GM12878 (cell line): ENCODE results near the gene CD34. TPM values are rescaled to one million over a fixed set of nuclear protein-coding genes. Genes with fewer than 3 reads are reported as not detected.

Source experiments
- HDGF ChIP-seq: fragments of 450-650 bp; IDR thresholded peaks from 2 replicates; pipeline ENCODE4 v1.6.1; 2016; ENCODE audit warnings: antibody characterized with exemption
- SP1 ChIP-seq: IDR thresholded peaks from one replicate; pipeline ENCODE4 v1.6.1; 2011; ENCODE audit warnings: low read depth, low read length
- polyA plus RNA-seq, 11 experiments: library from polyadenylated mRNA; depleted of rRNA in 4 of 11; unstranded in 6 of 11; stranded (reverse) in 5 of 11; fragments of >200 nt; fragmentation: Nextera tagmentation in 4 of 11; fragmentation: Illumina TruSeq in 1 of 11; extraction: Ambion mirVana in 4 of 11; extraction: Trizol in 1 of 11; gene quantifications; 1 replicate in 1 of 11; 2 replicates in 10 of 11; pipeline versions ENCODE4 v1.2.1 to v1.2.3, GENCODE V29; 2011 to 2016; ENCODE audit warnings: inconsistent platforms in 2 of 11, missing spikeins in 2 of 11, low read depth in 1 of 11
- total RNA-seq, 4 experiments: library from RNA; depleted of rRNA in 3 of 4; stranded (reverse); fragments of >200 nt in 3 of 4; fragmentation: Illumina TruSeq in 1 of 4; extraction: Trizol in 1 of 4; gene quantifications; 2 replicates each; pipeline versions ENCODE4 v1.2.1 to v1.2.3, GENCODE V29; 2013 to 2021
- TF ChIP-seq, protein P1 (sequence below): IDR thresholded peaks from 2 replicates; pipeline ENCODE4 v1.6.1; 2012; ENCODE audit warnings: improper control_type of control experiment, low read depth, low read length; ENCODE audit not compliant: insufficient replicate concordance
- TF ChIP-seq, protein P2 (sequence below): fragments of 450-650 bp; IDR thresholded peaks from 2 replicates; pipeline ENCODE4 v1.6.1; 2017; ENCODE audit warnings: mild to moderate bottlenecking, moderate library complexity

Gene CD34
- total and polyA plus RNA-seq, 10 of the 15 experiments (the other 5 are each of a cell fraction or from before 2014, with no cell fraction given) = under 0.01 to 0.08 (median 0.02) TPM; not detected in 6

DNA sequence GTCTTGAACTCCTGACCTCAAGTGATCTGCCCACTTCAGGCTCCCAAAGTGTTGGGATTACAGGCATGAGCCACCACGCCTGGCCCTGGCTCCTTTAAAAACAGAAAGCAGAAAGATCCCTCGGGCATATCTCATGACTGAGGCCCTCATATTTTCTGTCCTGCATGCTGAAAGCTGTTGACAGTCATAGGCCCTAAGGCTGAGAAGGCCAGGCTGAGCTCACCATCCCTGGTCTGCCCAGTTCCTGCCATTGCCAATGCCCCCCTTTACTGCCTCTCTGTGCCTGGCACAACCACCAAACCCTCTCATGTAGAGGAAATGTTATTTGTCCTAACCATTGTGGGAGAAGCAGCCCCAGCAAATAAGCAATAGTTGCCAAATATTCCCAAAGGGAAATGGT is 12.7 kb downstream of the CD34 start (continued):
- TF ChIP-seq, protein P1, sequence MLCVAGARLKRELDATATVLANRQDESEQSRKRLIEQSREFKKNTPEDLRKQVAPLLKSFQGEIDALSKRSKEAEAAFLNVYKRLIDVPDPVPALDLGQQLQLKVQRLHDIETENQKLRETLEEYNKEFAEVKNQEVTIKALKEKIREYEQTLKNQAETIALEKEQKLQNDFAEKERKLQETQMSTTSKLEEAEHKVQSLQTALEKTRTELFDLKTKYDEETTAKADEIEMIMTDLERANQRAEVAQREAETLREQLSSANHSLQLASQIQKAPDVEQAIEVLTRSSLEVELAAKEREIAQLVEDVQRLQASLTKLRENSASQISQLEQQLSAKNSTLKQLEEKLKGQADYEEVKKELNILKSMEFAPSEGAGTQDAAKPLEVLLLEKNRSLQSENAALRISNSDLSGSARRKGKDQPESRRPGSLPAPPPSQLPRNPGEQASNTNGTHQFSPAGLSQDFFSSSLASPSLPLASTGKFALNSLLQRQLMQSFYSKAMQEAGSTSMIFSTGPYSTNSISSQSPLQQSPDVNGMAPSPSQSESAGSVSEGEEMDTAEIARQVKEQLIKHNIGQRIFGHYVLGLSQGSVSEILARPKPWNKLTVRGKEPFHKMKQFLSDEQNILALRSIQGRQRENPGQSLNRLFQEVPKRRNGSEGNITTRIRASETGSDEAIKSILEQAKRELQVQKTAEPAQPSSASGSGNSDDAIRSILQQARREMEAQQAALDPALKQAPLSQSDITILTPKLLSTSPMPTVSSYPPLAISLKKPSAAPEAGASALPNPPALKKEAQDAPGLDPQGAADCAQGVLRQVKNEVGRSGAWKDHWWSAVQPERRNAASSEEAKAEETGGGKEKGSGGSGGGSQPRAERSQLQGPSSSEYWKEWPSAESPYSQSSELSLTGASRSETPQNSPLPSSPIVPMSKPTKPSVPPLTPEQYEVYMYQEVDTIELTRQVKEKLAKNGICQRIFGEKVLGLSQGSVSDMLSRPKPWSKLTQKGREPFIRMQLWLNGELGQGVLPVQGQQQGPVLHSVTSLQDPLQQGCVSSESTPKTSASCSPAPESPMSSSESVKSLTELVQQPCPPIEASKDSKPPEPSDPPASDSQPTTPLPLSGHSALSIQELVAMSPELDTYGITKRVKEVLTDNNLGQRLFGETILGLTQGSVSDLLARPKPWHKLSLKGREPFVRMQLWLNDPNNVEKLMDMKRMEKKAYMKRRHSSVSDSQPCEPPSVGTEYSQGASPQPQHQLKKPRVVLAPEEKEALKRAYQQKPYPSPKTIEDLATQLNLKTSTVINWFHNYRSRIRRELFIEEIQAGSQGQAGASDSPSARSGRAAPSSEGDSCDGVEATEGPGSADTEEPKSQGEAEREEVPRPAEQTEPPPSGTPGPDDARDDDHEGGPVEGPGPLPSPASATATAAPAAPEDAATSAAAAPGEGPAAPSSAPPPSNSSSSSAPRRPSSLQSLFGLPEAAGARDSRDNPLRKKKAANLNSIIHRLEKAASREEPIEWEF = no peak
- TF ChIP-seq SP1 (no peak), HDGF (no peak)
- TF ChIP-seq, protein P2, sequence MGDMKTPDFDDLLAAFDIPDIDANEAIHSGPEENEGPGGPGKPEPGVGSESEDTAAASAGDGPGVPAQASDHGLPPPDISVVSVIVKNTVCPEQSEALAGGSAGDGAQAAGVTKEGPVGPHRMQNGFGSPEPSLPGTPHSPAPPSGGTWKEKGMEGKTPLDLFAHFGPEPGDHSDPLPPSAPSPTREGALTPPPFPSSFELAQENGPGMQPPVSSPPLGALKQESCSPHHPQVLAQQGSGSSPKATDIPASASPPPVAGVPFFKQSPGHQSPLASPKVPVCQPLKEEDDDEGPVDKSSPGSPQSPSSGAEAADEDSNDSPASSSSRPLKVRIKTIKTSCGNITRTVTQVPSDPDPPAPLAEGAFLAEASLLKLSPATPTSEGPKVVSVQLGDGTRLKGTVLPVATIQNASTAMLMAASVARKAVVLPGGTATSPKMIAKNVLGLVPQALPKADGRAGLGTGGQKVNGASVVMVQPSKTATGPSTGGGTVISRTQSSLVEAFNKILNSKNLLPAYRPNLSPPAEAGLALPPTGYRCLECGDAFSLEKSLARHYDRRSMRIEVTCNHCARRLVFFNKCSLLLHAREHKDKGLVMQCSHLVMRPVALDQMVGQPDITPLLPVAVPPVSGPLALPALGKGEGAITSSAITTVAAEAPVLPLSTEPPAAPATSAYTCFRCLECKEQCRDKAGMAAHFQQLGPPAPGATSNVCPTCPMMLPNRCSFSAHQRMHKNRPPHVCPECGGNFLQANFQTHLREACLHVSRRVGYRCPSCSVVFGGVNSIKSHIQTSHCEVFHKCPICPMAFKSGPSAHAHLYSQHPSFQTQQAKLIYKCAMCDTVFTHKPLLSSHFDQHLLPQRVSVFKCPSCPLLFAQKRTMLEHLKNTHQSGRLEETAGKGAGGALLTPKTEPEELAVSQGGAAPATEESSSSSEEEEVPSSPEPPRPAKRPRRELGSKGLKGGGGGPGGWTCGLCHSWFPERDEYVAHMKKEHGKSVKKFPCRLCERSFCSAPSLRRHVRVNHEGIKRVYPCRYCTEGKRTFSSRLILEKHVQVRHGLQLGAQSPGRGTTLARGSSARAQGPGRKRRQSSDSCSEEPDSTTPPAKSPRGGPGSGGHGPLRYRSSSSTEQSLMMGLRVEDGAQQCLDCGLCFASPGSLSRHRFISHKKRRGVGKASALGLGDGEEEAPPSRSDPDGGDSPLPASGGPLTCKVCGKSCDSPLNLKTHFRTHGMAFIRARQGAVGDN = no peak
